HUES48 (cell line): Measurements from ENCODE around the gene ANKRD11.
A peak's percentile ranks its signal among the peaks of the same experiment; 100 is the strongest.
"Not testable (repeated sequence)": the region's sequence is repeated elsewhere in the genome, so short reads cannot be mapped to it uniquely, and the experiment has no call there.

Source experiments
- H3K27ac ChIP-seq: one replicate; pipeline ENCODE4 v1.7.0; 2013; ENCODE audit warnings: low read depth, low read length, inconsistent platforms
- H3K27me3 ChIP-seq: 2 replicates; pipeline ENCODE4 v1.6.1; 2013; ENCODE audit warnings: mild to moderate bottlenecking, low read length; ENCODE audit not compliant: control insufficient read depth, insufficient read depth
- H3K36me3 ChIP-seq: 2 replicates; pipeline ENCODE4 v1.6.1; 2013; ENCODE audit warnings: low read length; ENCODE audit not compliant: control insufficient read depth, insufficient read depth
- H3K4me1 ChIP-seq: 2 replicates; pipeline ENCODE4 v1.6.1; 2013; ENCODE audit warnings: mild to moderate bottlenecking, low read length; ENCODE audit not compliant: control insufficient read depth, insufficient read depth
- H3K4me3 ChIP-seq: 2 replicates; pipeline ENCODE4 v1.5.1; 2013; ENCODE audit warnings: mild to moderate bottlenecking, low read depth, low read length
- H3K9ac ChIP-seq: 2 replicates; pipeline ENCODE4 v1.6.1; 2013; ENCODE audit warnings: mild to moderate bottlenecking, low read depth, low read length, moderate library complexity
- H3K9me3 ChIP-seq: 2 replicates; pipeline ENCODE4 v1.6.1; 2013; ENCODE audit warnings: low read length; ENCODE audit not compliant: control insufficient read depth, insufficient read depth

The ANKRD11 gene

DNA sequence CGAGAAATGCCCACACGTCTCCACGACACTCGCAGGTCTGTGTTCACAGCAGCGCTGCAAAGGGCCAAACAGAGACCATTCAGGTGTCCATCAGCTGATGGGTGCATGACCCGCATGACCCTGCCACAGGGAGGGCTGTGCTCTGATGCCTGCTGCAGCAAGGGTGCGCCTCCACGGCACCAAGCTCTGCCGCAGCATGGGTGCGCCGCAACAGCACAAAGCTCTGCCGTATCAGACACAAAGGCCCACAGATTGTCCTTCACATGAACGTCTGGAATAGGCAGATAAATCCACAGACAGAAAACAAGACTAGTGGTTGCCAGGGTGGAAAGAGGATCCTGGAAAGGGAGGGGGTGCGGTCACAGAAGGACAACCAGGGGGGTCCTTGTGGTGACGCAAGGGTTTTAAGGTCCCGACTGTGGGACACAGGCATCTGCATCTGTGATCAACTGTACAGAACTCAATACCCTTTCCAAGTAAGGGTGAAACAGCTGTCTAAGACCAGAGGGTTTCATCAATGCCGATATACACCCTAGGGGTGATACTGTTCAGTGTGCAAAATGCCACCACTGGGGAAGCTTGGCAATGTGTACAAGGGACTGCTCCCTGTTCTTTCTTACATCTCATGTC lies 121.0 kb downstream of the ANKRD11 start:
- Histone ChIP-seq H3K36me3 (peaks cover 3% of the 10 kb centered on the region; the same call in 1 of the 2 replicates), H3K9me3 (no peaks in the 10 kb centered on the region), H3K27me3 (no peaks in the 10 kb centered on the region), H3K27ac (no peak overlapping the region), H3K4me1 (peaks cover 17% of the 10 kb centered on the region), H3K9ac (no peak overlapping the region), H3K4me3 (no peak overlapping the region)

DNA sequence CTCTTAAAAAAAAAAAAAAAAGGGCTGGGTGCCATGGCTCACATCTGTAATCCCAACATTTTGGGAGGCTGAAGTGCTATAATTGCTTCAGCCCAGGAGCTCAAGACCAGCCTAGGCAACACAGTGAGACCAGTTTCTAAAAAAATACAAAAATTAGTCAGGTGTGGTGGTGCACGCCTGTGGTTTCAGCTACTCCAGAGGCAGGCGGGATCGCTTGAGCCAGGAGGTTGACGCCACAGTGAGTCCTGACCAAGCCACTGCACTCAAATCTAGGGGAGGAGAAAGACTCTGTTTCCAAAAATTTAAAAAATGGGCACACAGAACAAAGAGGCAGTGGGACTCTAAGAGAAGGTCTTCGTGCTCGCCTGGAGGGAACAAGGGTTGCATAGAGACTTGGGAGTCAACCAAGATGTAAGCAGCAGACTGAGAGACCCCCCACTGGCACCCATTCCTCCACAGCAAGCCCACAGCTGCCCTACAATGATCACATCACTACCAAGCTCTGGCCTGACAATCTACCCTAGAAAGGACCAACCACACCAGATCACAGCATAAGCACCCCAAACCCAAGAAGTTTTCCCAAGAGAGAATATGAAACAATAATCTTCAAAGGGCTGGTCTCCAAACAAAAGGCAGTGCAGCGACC lies 121.6 kb downstream of the ANKRD11 start:
- Histone ChIP-seq H3K4me1 (peaks cover 23% of the 10 kb centered on the region), H3K4me3 (no peak overlapping the region), H3K27ac (no peak overlapping the region), H3K9me3 (no peaks in the 10 kb centered on the region), H3K36me3 (peaks cover 3% of the 10 kb centered on the region; the same call in 1 of the 2 replicates), H3K9ac (no peak overlapping the region), H3K27me3 (no peaks in the 10 kb centered on the region)

GRCh38 chr16:89367538-89367915 lies 122.8 kb downstream of the ANKRD11 start:
- Histone ChIP-seq H3K36me3 (peaks cover 3% of the 10 kb centered on the region; the same call in 1 of the 2 replicates), H3K4me1 (peaks cover 31% of the 10 kb centered on the region), H3K4me3 (no peak overlapping the region), H3K27ac (no peak overlapping the region), H3K9me3 (no peaks in the 10 kb centered on the region), H3K27me3 (no peaks in the 10 kb centered on the region), H3K9ac (no peak overlapping the region)

GRCh38 chr16:89366561-89367537 lies 123.5 kb downstream of the ANKRD11 start:
- Histone ChIP-seq H3K27ac (no peak overlapping the region), H3K4me1 (peaks cover 37% of the 10 kb centered on the region), H3K36me3 (peaks cover 3% of the 10 kb centered on the region; the same call in 1 of the 2 replicates), H3K4me3 (no peak overlapping the region), H3K9me3 (no peaks in the 10 kb centered on the region), H3K27me3 (no peaks in the 10 kb centered on the region), H3K9ac (no peak overlapping the region)

- Histone ChIP-seq H3K9me3 (no peaks in the 10 kb centered on the region), H3K4me3 (no peak overlapping the region), H3K9ac (no peak overlapping the region), H3K27me3 (no peaks in the 10 kb centered on the region), H3K4me1 (peaks cover 45% of the 10 kb centered on the region), H3K27ac (no peak overlapping the region), H3K36me3 (no peaks in the 10 kb centered on the region; the same call in 1 of the 2 replicates)
Observed at GRCh38 chr16:89365996-89366395, 124.4 kb downstream of the ANKRD11 start.

DNA sequence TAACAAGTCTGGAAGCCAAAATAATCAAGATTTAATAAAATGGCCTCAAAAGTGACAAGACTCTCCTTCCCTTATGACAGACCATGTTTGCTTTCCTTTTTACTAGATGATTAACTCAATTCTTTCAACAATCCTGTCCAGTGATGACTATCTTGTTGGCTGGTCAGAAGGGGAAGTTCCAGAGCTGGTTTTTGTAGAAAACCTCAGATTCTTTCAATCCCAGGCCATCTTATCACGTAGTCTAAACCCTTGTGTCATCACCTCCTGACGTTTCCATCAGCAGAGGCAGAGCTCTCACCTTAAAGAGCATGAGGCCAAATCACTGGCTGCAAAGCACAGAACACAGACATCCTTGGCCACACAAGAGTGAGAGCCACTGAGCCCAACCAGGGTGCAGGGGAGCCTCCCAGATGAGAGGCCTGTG lies 125.3 kb downstream of the ANKRD11 start:
- H3K4me3 ChIP-seq = no peak overlapping the region
- H3K36me3 ChIP-seq = 0 out of 2 replicates have a peak, but pooled peaks cover 4% of the 10 kb centered on the region
- no peaks in the 10 kb centered on the region for H3K9me3 ChIP-seq
- no peaks in the 10 kb centered on the region for H3K27me3 ChIP-seq
- H3K4me1 ChIP-seq = peaks cover 48% of the 10 kb centered on the region
- H3K9ac ChIP-seq = no peak overlapping the region
- no peak overlapping the region for H3K27ac ChIP-seq

DNA sequence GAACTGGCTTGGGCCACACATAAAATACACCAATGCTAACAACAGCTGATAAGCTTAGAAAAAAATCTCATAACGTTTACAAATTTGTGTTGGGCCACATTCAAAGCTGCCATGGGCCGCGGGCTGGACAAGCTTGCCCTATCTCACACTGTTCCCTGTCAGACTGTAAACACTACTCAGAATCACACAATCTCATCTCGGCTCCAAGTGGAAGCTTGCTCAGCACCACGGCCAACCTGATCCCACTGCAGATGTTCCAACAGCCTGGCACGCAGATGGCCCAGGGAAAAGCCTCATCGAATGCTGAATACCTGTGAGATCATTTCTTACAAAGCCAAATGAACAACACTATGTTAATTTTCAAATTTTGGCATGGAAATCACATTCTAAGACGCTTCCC lies 125.8 kb downstream of the ANKRD11 start:
- Histone ChIP-seq H3K27me3 (no peaks in the 10 kb centered on the region), H3K4me1 (peaks cover 46% of the 10 kb centered on the region), H3K27ac (no peak overlapping the region), H3K9me3 (no peaks in the 10 kb centered on the region), H3K9ac (no peak overlapping the region), H3K4me3 (no peak overlapping the region), H3K36me3 (0 out of 2 replicates have a peak, but pooled peaks cover 4% of the 10 kb centered on the region)

- no peak overlapping the region for H3K4me3 ChIP-seq
- no peak overlapping the region for H3K9ac ChIP-seq
- H3K36me3 ChIP-seq = 0 out of 2 replicates have a peak, but pooled peaks cover 4% of the 10 kb centered on the region
- H3K27me3 ChIP-seq = no peaks in the 10 kb centered on the region
- peaks cover 45% of the 10 kb centered on the region for H3K4me1 ChIP-seq
- H3K27ac ChIP-seq = peak overlapping the region; percentile 48
- H3K9me3 ChIP-seq = no peaks in the 10 kb centered on the region
Observed at GRCh38 chr16:89363621-89364393, 126.6 kb downstream of the ANKRD11 start.

DNA sequence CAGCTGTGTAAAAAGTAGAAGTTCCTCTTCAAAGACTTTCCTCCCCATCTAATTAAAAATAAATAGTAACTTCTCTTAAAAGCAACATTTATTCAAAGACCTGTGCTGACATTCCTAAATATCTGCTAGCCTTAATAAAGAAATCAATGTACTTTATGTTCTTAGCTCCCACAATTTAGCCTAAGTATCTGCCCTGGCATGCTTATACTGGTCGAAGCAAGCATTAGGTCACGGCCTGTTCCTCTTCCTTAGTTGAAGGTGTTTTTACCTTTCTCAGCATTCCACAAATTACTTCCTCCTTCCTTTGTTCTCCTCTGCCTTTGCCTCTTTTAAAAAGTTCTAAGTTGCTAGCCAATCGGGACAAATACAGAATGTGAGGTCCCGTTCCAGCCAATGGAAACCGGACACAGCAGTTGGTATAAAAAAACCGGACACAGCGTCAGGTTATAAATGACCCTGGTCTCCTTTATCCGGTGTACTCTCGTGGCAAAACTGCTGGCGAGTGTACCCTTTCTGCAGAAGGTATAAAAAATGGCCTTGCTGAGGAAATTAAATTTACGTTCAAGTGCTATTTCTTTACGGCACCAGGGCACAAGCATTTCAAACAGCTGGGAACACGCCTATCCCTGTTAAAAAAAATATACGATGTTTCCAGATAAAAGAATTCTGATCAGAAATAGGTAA lies 127.7 kb downstream of the ANKRD11 start:
- H3K4me3 ChIP-seq, H3K9me3 ChIP-seq, H3K27ac ChIP-seq, H3K36me3 ChIP-seq, H3K27me3 ChIP-seq: not testable (repeated sequence)
- Histone ChIP-seq H3K4me1 (peaks cover 45% of the 10 kb centered on the region), H3K9ac (0 out of 2 replicates have a peak overlapping the region, but pooled peaks have one; percentile 43)
